Neural progenitor cell (in vitro differentiated cells): Measurements from ENCODE around the gene GLYATL3.
"Not testable (repeated sequence)": the region's sequence is repeated elsewhere in the genome, so short reads cannot be mapped to it uniquely, and the experiment has no call there.

ENCODE experiments used
- CTCF ChIP-seq: fragments of 200-600 bp; sonication (generic); IDR thresholded peaks from 2 replicates; pipeline ENCODE4 v1.5.1; 2017; ENCODE audit warnings: antibody characterized with exemption, mild to moderate bottlenecking
- EZH2 ChIP-seq: fragments of 200-600 bp; sonication (generic); IDR thresholded peaks from 2 replicates; pipeline ENCODE4 v1.6.1; 2017; ENCODE audit warnings: antibody characterized with exemption, mild to moderate bottlenecking, moderate library complexity
- EZH2phosphoT487 ChIP-seq: fragments of 200-600 bp; sonication (generic); IDR thresholded peaks from 2 replicates; pipeline ENCODE4 v1.6.1; 2017; ENCODE audit warnings: antibody characterized with exemption

- TF ChIP-seq EZH2, CTCF, EZH2phosphoT487: not testable (repeated sequence)
These were observed 16.3 kb upstream of the GLYATL3 start for GRCh38 chr6:49483380-49483779.
